GM18861 (cell line): Measurements from ENCODE around the gene C21orf91.

ENCODE experiments used
- ATAC-seq: cut with Tn5 transposase; IDR thresholded peaks from one replicate; pipeline ENCODE4 v1.9.1; 2021; ENCODE audit not compliant: unreplicated experiment

The C21orf91 gene

DNA sequence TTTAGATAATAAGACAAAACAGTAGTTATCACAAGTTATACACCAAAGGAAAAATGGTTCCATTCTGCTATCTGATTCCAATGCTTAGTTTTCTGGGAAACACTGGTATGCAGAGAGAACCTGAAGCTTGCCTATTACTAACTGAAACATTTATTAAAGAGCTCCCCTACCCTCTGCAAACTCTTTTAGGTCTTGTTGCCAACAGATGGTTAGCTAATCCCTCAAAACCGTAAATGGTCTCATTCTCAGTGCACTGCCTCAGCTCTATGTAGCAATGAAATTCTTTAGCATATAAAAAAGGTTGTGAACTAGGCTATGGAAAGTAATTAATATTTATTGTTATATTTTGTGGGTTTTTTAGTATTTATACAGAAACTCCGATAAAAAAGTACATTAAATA, 20.4 kb downstream of the C21orf91 start:
- no peak for ATAC-seq

DNA sequence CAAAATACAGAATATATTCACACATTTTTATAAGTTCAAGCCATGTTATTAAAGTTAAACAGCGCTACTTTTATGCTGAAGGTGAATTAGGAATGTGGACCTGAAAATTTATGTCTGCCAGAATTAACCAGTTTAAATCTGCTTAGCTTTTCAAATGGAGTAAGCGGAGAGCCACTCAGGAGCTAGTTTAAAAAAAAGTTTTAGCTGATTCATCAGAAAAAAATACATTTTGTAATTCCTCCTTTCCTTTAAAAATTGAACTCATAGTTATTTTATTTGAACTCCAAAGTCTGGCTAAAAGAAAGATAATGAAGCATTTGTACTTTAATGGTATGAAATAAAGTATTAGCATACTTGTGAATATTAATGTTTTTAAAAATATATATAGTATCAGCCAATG, 21.2 kb downstream of the C21orf91 start:
- no peak for ATAC-seq

DNA sequence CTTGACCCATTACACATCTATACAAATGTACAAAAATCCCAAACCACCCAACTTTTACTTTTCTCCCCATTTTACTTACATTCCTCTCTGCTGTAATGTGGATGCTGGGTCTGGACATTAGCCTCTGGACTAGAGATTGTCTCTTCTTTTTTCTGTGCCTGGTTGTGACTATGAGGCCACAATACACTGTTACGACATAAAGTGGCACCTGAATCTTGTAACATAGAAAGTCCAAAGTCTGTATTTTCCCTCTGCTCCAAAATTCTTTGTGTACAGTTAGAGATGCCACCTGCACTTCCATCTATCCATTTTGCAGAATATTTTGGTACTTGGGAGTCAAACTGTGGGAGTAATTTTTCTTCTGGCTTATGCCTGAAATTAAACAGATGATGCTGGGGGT, 22.7 kb downstream of the C21orf91 start:
- ATAC-seq = no peak

DNA sequence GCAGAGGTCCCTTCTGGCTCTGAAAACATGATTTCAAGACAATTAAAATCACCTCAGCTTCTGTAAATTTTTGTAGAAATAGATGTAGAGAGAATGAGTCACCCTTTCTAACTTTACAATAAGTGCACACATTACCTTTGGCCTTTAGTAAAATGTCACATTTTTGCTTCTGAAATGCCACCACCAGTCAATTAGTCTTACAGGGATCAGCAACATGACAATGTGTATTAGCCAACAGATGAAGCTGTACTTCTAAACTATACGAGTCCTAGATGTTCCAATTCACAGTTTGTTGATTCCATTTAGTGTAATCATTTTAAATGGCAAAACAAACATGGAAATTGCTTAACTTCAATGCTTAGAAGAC, 23.1 kb downstream of the C21orf91 start:
- no peak for ATAC-seq

DNA sequence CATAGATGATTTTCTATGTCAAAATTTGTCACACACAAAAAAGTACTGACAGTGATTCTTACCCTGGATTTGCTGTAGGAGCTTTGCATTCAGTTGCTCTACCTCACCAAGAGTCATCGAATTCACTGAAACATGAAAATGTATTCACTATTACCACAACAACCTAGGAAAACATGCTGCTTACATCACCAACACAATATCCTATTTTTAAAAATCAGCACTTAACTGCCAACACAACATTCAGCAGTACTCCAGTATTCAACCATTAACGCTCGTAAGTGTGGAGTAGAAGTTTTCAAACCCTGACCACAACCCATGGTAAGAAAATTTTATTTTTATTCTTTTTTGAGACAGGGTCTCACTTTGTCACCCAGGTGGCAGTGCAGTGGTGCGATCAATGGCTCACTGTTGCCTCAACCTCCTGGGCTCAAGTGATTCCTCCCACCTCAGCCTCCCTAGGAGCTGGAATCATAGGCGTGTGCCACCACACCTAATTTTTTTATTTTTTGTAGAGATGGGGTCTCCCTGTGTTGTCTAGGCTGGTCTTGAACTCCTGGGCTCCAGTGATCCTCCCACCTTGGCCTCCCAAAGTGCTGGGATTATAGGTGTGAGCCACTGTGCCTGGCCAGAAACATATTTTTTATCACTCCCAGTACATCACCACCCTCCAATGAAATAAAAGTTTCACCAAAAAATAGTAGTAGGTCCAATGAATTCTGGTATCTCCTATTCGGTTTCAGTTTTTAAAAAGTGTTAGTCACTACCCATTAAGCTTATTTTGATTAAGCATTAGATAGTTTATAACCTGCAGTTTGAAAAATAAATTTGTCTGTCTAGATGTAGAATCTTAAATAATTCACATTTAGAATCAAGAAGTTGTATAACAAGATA, 23.8 kb downstream of the C21orf91 start:
- ATAC-seq = no peak

DNA sequence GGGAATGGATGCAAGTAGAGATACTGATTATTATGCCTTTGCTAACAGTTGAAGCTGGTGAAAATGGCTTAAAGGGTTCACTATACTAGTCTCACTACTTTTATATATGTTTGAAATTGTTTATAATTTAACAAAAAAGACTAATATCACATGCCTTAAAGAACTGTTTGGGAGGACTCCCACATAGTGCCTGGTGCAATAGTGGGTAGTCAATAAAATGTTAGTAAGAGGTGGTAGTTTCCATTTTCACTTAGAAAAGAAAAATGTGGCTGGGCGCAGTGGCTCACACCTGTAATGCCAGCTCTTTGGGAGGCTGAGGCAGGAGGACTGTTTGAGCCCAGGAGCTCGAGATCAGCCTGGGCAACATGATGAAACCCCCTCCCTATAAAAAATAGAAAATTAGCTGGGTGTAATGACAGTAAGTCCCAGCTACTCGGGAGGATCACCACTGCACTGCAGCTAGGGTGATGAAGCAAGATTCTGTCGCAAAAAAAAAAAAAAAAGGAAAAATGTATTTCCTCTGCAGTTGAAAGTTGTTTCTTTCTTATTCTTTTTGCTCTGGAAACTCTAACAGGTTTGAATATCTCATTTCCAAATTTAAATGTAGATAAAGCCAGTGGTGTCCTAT, 24.5 kb downstream of the C21orf91 start:
- no peak for ATAC-seq

DNA sequence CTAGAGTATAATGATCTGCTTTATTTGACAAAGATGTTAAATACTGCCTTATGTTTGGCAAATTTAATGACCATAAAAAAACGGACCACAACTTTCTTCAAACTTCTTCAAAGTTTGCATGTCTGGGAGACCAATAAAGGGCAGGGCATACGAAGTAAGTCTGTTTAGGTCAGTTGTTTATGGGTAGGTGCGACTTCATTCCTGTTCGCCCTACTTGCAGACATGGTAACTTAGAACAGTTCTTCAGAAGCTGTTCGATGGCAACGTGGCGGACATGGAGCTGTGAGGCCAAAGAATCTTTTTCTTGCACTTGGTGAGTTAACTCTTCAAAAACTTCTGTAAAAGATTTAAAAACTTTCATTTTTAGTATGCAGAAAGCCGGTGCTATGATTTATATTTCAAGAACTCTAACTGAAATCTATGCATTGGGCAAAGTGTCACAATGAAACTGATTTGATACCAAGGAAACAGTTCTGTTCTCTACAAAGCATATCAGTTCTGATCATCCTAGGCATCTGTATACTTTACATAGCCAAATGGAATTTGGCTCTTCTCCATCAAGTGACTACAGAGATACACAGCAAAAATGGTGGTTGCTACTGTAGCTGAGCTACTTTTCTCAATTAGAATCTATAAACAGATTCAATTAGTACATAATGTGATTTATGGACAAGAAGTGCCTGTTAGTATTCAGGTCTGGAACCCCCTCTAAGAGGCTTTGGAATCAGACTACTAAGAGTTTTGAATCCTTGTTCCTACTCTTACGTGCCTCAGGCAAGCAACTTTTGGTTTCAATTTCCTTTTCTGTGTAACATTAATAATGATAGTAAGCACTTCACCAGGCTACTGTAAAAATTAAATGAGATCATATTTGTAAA, 25.7 kb downstream of the C21orf91 start:
- peak; percentile 62 for ATAC-seq

DNA sequence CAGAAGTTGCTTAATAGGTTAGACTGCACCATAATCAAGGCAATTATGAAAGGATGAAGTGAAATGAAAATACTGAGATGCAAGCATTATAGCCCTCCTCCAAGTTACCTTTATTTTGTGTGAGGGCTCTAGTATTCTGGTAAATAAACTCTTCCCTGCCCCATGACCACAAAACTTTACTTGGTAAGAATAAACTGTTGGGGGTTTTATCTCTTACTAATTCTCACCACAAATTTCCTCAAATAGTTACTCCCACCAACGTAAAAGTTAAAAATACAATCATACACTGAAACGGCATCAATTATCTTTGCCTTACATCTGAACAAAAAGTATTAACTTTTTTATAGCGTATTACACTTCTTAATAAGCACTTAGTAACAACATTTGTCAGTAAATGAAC, 29.5 kb downstream of the C21orf91 start:
- ATAC-seq = no peak

DNA sequence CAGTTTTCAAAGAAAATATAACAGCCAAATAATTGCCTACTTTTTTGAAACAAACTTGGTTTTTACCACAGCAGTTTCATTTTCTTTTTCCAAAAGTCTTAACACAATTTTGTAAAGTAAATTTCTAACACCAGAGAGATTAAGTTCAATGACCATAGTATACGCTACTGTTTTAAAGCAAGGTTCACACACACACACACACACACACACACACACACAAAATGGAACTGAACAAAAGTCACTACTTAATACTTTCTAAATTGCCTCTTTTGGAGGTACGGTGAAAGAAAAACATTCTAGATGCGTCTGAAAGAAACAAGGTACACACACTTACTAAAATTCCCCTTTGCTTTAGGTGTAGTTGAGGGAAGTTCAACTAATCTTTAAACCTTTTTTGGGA, 30.1 kb downstream of the C21orf91 start:
- no peak for ATAC-seq

DNA sequence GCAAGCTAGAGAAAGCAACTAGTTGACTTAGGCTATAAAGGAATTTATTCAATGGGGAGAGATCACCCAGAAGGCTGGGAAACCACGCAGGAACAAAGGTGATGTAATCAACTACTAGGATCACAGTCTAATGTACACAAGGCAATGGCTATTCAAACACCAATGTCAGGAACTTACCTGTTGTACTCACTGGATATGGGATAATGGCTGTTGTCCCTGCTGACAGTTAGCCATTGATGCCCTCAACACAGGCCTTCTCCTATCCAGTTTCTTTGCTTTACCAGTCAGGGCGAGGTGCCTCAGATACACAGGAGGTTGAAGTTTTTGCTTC, 32.3 kb downstream of the C21orf91 start:
- ATAC-seq = no peak

DNA sequence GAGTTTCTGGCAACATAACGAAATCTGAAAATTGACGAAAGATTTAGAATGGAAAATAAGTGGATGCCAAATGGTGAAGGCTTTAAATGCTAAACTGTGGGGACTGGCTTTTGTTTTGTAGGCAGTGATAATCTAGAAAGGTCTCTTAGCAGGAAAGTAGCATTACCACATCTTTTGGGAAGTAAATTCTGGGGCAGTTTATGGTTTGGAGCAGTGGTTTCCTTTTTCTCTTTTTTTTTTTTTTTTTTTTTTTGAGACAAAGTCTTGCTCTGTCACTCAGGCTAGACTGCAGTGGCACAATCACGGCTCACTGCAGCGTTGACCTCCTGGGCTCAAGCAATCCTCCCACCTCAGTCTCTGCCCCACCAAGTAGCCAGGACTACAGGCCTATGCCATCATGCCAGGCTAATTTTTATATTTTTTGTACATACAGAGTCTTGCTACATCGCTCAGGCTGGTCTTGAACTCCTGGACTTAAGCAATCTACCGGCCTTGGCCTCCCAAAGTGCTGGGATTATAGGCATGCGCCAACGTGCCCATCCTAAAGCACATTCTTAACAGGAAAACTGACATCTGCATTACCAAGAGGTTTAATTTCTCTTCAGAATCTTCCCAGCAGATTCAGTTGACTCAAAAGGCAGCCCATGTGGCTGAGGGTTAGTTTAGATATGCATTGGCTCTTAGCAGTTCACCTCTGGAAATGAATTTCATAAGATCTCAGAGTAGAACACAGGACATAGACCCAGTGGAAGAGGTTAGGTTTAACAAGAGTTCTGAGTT, 32.9 kb downstream of the C21orf91 start:
- ATAC-seq = no peak

DNA sequence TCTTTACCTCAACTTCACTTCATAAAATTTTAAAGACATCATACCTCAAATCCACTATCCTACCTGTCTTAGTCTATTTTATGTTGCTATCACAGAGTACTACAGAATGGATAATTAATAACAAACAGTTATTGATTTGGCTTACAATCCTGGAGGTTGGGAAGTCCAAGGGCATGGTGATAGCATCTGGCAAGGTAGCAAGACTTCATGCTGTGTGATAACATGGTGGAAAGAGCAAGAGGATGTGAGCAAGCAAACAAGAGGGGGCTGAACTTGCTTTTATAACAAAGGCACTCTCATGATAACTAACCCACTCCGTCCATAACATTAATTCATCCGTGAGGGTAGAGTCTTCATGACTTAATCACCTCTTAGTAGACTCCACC, 33.8 kb downstream of the C21orf91 start:
- no peak for ATAC-seq

DNA sequence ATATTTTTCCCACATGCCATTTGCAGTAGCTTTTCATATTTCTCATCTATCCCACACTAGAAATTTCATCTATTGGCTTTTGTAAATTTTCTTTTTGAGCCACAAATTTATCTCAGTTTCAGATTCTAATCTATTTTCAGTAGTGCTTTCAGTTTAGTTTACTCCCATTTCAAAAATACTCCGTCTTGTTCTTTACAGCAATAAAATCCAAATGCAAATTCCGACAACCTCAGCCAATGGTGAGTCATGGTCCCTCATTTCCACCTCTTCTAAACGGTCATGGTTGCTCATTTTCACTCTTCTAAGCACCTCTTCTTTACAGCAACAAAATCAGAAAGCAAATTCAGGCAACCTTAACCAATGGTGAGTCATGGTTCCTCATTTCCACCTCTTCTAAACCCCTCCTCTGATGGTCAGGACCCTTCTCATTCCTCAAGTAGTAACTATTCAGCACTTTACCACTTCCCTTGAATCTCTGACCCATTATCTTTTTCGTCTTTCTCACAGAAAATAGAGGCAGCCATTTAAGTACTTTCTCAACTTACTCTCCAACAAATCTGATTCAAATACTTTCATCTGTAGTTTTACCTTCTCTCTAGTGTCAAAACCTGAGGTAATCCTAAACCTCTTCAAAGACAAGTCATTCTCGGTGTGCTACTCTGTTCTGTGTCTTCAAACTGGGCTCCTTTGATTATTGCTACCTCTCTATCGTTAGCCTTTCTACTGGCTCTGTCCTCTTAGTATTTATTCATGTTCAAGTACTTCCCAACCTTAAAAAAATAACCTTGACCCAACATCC, 34.4 kb downstream of the C21orf91 start:
- ATAC-seq = peak; percentile 45

DNA sequence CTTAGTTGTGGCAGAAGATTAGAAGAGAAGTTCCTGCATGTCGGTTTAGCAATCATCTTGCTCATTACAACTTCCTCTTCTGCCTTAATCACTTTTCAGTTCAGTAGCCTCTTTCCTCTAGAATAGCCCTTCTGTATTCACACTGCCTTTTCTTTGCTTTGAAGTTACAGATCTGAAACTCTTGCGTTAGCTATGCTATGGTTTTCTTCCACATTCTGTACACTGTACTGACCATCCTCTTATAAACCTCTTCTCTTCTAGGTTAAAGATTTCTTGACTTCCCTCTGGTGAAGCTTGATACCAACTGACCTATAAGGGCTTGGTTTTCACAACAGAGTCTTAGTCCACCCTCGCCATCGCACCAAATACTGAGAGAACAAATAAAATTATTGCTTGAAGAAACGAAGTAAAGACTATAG, 35.0 kb downstream of the C21orf91 start:
- ATAC-seq = peak; percentile 65

DNA sequence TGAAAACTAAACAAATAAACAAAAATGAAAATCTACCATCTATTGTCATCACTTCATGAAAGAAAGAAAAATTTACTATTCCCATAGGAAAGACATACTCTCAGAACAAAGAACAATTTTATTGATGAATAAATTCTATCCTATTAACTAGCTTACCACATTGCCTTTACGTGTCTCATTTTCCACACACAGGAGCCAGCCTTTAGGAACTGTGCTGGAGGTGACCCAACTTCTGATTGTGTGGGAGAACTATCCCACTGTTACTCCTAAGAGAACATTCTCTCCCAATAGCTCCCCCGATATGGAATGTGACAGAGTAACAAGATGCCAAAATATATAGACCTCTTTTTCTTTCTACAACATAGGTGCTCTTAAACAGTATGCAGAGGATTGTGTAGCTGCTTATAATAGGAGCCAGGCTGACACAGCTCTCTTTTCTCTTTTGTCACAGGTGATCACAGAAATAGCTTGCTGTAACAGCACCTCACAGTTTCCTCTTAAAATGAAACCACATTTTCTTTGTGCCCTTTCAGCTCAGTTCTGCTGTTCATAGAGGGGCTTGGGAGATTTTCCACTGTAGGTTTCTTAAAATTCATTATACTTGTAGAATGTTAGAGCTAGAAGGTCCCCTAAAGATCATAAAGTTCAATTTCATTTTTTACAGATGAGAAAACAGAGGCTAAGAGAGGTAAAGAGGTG, 35.5 kb downstream of the C21orf91 start:
- peak; percentile 24 for ATAC-seq

DNA sequence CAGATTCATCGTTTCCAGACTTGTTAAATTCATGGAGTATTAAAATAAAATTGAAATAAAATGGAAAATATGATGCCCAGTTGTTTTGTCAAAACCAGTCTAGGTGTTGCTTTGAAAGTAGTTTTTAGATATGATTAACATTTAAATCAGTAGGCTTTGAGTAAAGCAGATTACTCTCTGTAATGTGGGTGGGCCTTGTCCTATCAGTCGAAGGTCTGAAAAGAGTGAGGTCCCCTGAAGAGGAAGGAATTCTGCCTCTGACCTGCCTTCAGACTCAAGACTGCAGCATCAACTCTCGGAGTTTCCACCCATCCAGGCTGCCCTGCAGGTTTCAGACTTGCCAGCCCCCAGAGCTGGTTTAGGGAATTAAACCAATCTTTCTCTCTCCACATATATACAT, 36.2 kb downstream of the C21orf91 start:
- no peak for ATAC-seq

DNA sequence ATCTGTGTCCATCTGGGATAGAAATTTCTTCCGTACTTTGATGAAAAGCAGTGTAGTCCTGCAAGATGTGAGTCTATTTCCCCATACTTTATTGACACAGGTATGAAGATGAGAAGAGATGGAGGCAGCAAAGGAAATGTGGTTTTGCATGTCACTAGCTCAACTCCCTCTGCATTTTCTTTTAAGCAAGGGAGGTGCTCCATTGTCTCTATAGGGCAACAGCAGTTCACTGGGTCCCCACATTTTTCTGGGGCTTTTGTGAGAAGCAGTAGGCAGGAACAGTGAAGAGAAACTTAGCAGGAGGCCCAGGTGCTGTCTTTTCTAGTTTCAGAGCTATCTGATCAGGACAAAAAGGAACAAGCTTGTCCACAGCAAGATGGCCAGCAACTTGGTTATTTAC, 37.1 kb downstream of the C21orf91 start:
- no peak for ATAC-seq

DNA sequence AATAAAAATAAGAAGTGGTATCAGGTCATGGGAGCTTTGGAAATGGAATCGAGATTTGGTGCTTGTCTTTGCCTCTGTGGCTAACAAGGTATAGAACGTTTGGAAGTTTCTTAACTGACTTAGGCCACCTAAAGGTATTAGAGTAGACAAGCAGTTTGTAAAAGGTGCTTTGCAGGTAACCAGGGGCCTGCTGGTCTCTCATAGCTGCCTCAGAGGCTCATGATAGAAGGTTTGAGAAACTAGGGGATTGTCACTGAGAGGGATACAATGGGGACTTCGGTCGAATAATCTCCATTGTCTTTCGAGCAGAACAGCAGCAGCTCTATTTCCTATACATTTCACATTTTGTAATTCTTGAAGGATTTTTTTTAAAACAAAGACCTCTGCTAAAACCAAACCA, 37.6 kb downstream of the C21orf91 start:
- no peak for ATAC-seq

DNA sequence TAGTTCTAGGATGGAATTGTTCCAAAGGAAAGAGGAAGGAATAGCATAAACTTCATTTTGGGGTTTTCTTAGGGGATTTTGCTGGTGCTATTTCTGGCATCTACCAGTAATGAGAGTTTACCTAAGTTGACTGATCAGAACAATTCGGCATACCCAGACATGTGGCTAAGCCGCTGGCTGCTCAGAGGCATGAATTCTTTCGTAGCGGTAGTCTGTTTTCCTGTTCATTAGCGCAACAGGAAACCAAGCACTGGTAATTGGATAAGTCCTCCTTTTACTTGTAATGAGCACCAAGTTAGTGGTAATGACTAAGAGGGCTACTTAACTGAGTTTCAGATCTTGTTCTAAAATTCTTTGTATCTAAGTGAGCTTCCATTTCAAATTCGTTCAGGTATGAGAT, 38.6 kb downstream of the C21orf91 start:
- ATAC-seq = peak; percentile 27

DNA sequence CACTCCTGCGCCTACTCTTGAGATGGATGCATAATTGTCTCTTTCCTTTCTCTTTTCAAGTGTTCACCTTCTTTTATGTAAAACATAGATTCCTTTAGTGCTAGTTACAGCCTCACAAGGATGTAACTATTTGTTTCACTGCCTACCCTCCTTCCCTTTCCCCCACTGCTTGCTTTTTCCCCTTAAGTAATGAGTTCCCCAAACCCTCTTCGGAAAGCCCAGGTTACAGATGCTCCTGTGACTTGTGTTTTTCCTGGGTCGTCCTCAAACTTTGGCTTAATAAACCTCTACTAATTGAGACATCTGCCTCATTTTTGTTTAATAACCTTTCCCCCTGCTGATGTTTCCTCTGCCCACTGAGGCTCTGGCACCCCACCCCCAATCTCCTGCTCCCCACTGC, 39.2 kb downstream of the C21orf91 start:
- no peak for ATAC-seq
